Stimulated activated CD4-positive, alpha-beta T cell treated with anti-CD3 and anti-CD28 coated beads, Interleukin-15, amount 100 ng/mL, for 24 hours (primary cell): ENCODE results near the gene CLCA4.

ENCODE experiments used
- DNase-seq: peaks from one replicate; pipeline ENCODE4 v3.0.0-alpha.2; 2020

Gene CLCA4, protein sequence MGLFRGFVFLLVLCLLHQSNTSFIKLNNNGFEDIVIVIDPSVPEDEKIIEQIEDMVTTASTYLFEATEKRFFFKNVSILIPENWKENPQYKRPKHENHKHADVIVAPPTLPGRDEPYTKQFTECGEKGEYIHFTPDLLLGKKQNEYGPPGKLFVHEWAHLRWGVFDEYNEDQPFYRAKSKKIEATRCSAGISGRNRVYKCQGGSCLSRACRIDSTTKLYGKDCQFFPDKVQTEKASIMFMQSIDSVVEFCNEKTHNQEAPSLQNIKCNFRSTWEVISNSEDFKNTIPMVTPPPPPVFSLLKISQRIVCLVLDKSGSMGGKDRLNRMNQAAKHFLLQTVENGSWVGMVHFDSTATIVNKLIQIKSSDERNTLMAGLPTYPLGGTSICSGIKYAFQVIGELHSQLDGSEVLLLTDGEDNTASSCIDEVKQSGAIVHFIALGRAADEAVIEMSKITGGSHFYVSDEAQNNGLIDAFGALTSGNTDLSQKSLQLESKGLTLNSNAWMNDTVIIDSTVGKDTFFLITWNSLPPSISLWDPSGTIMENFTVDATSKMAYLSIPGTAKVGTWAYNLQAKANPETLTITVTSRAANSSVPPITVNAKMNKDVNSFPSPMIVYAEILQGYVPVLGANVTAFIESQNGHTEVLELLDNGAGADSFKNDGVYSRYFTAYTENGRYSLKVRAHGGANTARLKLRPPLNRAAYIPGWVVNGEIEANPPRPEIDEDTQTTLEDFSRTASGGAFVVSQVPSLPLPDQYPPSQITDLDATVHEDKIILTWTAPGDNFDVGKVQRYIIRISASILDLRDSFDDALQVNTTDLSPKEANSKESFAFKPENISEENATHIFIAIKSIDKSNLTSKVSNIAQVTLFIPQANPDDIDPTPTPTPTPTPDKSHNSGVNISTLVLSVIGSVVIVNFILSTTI

DNA sequence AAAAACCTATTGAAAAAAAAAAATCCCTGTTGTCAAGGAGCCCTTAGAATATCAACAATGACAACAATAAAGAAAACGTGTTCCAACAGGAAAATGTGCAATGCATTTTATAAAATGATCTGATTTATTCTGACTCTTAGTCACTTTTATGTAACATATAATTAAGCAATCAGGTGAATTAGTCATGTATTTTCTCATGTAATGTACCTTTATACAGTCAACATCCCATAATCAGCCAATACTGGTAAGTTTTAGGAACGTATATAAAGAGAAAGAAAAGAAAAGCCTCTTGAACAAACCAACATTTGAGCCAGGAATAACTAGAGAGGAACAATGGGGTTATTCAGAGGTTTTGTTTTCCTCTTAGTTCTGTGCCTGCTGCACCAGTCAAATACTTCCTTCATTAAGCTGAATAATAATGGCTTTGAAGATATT is at the start of gene CLCA4:
TSS of gene CLCA4 (plus strand) at position 292 of the 435 bp plus-strand sequence. CDS start at position 334, 42 bp downstream.
- no peak for DNase-seq

DNA sequence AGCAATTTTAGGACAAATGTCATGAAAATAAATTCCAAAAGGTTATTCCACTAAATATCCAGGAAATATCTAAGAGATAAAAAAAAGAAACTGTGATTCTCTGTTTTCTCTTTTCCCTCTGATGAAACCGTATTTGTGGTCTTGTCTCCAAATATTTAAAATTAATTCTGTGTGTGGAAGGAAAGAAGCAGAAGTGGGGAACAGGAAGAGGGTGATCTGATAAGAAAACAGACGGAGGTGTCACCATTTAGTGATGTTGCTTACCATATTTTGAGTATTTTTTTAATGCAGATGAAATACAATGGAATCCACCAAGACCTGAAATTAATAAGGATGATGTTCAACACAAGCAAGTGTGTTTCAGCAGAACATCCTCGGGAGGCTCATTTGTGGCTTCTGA is 48.6 kb upstream of the CLCA4 start:
- no peak for DNase-seq

DNA sequence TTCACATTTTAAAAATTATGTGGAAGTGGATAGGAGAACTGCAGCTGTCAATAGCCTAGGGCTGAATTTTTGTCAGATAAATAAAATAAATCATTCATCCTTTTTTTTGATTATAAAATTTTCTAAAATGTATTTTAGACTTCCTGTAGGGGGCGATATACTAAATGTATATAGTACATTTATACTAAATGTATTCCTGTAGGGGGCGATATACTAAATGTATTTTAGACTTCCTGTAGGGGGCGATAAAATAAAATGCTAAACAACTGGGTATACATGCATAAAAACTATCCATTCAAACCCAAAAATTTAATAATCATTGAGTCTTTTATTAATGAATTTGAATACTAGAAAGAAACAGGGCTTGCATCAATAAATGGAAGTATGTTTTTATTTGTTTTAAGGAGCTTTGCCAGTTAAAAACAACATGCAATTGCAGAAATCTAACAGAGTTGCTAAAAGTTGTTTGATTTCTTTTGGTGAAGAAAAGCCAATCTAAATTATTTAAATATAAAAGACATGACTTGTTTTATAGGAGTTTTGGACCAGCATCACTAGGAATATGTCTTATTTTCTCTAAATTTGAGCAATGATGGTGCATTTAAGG is 46.8 kb upstream of the CLCA4 start:
- no peak for DNase-seq

DNA sequence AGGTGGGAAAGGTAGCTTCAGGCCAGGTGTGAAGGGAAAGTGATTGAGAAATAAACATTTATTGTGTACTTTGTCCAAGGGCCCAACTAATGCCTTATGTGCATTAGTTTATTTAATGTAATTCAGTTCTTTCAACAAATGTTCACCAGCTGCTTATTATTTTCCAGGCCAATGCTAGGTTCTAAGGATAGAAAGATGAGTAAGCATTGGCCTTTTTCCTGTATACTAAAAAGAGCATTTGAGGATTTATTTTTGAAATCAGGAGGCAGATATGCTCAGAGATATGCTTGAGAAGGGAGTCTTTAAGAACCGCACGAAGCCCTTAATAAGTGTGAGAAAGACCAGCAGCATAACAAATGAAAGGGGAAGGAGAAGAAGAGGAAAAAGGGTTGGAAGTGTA is 46.2 kb upstream of the CLCA4 start:
- no peak for DNase-seq

DNA sequence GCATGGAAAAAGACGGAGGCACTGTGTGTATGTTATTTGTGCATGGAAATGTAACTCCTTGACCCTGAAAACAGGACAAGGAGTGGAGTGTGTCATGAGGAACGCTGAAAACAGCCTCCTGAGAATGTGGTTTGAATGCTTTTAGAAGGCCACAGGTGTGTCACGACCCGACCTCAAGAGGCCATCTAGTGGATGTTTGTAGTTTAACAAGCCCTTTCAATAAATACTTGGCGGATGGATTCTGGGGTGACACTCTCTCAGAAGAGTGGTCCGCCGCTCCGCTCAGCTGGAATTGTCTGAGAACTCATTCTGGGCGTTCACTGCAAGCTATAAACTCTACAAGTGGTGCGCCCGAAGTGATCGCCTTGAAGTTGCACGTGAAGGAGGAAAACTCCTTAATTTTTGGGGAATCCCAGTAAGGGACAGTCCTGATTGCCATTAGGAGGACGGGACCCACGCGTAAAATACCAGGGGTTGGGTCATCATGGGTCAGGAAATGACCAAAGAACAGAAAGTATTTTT is 44.7 kb upstream of the CLCA4 start:
- peak; percentile 35 for DNase-seq

DNA sequence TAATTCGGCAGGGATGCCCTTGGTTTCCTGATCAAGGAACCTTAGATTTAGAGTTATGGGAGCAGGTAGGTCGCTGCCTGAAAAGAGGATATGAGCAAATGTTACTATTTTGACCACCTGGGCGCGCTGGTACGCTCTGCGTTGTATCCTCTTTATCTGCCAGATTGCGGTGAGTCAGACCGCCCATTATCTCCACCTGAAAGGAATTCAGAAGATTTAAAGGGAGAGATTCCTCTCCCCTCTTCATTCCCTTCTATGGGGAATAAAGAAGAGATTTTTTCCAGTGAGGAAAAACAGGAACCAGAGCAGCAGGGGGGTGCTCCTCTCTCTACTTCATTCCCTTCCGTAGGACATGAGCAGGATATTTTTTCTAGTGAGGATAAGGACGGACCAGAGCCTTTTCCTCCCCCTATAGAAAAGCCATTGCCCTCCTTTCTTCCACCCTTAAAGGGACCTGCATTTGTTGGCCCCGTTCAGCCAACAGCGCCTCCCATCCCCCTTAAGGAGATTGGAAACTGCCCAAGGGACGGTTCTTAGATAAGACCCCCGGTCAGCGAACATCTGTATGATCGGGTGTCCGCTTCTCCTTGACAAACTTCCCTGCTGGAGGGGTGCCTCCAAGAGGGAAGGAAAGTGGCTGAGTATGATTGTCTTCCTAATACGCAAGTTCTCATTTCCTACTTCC is 44.0 kb upstream of the CLCA4 start:
- peak; percentile 21 for DNase-seq

DNA sequence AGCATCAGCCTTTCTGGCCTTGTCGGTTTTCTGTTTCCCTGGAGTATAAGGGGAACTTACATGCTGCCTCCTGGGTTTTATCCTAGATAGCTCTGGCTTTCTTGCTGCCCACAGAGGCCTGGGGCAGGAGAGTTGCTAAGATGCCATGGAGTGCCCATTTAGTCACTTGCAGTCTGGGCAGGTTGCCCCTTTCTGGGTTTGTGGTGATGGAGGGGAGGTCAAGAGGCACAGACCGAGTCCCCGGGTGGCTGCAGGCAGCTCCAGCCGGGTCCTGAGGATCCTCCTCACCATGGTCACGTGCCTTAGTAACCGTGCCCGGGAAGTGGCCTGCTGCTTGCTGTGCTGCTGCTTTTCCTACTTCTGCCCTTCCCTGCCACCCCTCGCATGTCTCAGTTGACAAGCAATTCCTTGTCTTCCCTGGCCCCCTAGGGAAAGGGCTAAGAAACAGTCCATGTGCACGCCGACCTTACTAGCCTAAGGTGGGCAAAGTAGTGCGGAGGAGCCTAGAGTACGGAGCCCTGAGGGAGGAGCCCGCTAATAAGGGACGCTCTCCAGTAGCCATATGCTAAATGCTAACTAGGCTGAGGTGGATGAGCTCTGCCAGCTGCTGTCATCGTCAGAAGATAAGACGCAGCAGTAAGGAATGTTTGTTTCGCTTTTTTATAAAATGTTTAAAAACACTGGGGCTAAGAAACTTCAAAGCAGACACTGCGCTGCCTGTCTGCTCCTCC is 43.3 kb upstream of the CLCA4 start:
- no peak for DNase-seq

DNA sequence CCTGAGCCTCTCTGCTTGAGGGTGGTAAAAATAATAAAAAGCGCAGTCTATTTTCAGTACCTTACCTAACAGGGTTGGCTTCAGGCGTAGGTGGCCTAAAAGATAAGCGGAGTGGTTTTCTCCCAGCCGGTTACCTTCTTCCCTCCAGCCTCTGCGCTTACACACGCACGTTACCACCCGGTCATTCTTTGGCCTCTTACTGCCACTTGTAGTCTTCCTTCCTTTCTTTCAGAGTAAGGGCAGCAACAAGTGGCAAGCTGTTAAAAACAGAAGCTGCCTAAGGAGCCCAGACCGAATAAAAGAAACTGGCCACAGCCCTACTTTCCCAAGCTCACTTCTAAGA is 42.8 kb upstream of the CLCA4 start:
- DNase-seq: no peak

DNA sequence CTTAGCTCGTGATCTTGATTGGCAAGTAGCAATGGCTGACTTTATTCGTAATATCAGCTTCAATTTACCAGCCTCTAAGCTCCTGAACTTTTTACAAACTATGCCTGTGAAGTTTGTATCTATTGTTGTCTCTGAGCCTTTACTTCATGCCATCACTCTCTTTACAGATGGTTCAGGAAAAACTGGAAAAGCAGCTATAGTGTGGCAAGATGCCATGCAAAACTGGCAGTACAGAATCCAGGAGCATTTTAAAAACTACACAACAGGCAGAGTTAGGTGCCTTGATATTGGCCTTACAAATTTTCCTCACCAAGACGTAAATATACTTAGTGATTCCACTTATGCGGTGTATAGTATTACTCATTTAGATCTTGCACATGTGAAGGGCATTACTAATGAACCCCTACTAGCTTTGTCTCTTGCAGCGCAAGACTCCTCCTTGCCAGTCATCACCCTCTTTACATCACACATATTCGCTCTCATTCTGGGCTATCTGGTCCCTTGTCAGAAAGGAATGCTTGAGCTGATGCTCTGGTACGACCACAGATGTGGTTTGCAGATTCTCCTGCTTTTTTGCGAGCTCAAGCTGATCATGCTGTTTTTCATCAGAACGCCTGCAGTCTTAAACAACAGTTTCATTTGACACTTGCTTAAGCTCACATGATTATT is 41.8 kb upstream of the CLCA4 start:
- DNase-seq: no peak

DNA sequence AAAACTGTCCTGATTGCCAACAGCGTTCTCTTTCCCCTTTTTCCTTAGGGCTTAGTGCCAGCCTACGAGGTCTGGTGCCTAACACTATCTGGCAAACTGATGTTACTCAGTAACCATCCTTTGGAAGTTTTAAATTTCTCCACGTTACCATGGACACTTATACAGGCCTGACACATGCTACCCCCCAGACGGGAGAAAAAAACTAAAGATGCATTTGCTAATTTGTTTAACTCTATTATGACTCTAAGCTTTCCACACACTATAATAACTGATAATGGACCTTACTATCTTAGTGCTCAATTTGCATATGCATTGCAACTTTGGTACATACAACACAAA is 41.3 kb upstream of the CLCA4 start:
- no peak for DNase-seq

DNA sequence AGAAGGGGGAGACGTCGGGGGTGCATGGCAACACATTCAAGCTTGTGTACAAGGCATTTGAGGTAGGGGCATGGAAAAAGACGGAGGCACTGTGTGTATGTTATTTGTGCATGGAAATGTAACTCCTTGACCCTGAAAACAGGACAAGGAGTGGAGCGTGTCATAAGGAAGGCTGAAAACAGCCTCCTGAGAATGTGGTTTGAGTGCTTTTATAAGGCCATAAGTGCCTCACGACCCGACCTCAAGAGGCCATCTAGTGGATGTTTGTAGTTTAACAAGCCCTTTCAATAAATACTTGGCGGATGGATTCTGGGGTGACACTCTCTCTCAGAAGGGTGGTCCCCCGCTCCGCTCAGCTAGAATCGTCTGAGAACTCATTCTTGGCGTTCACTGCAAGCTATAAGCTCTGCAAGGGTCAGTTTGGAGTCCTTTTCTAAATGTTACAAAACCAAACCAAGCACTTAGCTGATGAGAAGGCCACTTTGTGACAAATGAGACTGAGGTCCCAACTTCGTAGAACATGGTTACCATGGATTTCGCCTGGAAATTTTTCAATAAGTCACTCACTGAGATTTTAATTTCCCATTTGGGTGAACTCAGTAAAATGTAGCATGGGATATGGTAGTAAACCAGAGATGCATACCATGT is 38.8 kb upstream of the CLCA4 start:
- no peak for DNase-seq

DNA sequence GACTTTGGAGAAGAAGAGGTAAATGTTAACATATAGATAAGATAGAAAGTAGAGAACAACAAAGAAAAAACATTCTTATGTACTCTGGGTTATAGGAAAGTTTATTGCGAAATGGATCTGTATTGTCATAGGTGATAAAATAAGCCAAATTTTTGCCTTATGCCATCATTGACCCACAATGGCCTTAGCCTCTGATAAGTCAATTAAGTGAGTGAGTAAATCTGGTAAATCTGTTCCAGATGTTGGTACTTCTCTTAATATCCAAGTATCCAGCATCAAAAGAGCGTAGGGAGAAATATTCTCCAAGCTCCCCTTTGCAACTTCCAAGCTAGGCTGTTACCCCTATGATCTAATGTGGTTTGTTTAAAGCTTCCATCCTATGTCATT is 38.3 kb upstream of the CLCA4 start:
- DNase-seq: no peak

DNA sequence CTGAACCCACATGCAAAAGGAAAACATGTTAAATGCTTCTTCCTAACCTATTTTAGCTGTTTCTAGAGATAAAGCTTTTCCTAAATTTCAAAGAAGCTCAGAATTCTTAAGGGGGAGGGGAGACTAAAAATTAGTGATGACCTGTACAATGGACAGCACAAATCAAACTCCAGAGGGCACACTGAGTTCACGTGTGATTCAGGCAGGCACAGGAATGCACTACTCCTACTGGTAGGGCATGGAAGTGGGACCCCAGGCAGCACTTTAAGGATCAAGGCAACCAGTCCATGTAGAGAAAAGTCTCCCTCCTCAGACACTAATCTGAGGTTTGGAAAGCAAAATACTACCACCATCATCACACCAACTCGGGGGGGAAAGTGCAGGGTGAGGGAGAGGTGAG is 31.3 kb upstream of the CLCA4 start:
- DNase-seq: no peak

DNA sequence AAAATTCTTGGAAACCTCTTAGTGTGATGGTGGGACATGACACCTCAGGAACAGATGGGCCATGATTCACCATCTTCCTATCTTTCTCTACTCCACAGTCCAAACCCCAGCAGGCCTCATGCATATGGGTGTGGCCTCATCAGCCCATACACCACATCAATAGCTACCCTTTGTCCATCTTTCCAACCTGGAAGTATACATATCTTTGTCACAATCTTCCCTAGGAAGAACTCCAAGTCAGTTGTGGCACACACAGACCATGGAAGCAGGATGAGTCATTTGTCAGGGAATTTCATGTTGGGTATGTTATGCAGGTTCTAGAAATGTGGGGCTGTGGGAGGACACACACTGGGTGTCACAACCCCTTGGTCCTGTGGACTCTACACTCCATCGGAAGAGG is 30.5 kb upstream of the CLCA4 start:
- no peak for DNase-seq

DNA sequence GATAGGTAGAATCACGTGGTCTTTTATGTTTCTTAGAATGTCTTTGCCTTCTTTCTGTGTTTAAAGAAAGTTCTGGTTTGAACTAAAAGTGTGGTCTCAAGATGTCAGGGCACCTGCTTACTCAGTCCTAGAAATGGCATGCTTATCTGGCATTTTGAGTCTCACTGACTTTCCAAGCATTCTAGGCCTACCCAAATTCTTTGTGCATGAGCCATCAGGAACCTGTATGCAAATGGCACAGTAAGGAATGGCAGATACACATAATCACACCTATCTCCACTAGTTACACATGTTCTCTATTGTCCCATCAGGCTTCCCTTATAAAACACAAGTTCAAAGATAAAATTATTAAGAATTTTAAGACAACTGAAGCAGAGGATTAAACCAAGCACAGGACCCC is 29.5 kb upstream of the CLCA4 start:
- DNase-seq: no peak

DNA sequence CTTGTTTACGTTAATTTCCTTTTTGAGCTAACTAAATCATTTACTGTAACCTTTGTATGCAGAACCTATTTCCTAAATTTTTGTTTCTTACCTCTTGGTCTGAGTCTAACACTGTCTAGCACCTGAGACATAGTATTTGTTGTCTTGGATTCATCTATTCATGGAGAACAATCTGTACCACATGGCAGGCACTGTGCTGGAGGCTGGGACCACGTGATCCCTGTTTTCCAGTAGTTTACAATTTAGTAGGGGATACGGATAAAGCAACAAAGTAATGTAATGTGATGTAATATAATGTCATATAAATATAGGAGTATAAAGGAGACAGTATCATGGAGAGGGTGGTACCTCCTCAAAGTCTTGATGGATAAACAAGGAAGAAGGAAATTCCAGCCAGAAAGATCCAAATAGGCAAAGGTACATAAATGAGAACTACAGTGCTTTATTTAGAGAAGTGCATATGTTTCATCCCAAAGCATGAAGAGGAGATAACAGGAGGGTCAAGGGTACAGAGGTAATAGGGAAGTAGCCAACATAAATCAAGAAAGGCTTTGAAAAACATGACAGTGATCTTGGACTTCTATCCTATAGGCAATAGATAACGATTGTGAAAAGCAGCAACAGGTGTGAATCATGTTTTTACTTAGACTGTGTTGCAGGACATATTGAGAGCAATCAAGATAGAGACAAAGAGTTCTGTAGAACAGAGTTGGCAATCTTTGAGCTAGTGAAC is 25.9 kb upstream of the CLCA4 start:
- DNase-seq: no peak

DNA sequence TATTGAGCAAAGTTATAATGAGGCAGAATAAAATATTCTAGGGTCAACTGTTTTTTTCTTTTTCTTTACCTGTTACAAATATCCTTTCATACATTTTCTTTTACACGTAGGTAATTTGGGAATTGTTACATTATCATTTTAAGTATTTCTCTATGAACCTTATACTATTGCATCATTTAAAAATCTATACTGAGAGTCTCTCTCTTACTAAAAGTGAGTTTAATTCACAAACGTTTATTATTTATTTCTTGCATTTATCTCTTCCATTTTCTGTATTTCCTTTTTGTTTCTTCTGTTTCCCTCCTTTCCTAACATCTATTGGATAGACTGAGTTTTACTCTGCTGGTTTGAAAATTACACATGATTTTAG is 25.4 kb upstream of the CLCA4 start:
- no peak for DNase-seq

DNA sequence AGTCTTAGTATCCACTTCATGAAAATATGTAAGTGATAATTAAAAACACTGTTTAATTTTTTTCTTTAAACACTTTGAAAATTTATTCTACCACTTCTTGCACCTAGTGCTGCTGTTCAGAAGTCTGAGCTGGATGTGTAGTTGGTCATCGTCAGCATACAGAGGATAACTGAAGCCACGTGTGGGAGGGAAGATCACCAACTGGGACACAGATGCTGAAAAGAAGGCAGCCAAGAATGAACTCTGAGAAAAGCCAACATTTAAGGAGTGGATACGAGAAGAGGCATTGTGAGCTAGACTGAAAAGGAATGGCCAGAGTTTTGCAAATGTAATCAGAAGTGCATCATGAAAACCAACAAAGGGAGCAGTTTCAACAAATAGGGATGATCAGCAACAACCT is 24.6 kb upstream of the CLCA4 start:
- DNase-seq: no peak

DNA sequence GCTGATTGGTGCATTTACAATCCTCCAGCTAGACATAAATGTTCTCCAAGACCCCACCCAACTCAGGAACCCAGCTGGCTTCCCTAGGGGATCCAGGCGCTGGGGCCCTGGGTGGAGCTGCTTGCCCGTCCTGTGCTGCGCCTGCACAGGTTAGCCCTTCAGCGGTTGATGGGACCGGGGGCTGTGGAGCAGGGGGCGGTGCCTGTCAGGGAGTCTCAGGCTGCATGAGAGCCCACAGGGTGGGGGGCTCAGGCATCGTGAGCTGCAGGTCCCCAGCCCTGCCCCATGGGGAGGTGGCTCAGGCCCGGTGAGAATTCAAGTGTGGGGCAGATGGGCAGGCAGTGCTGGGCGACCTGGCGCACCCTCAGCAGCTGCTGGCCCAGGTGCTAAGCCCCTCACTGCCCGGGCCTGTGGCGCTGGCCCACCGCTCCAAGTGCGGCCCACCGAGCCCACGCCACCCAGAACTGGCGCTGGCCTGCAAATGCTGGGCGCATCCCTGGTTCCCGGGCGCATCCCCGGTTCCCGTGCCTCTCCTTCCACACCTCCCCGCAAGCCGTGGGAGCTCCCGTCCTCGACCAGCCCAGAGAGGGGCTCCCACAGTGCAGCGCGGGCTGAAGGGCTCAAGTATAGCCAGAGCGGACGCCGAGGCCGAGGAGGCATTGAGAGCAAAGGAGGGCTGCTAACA is 23.1 kb upstream of the CLCA4 start:
- DNase-seq: no peak

DNA sequence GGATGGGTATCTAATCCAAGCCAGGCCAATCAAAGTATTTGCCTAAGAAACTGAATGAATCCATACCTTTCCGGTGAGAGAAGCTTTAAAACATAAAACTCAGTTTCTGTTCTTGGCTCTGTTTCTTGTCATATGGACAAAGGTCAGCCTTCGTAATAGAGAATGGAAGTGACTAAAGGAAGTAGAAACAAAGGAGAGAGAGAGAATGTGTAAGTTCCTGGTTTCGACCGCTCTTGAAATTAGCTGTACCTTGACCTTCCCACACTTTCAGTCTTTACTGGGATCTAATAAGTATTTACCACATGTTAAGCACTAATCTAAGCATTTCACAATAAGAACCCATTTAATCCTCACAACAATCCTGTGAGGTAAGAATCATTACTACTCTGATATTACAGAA is 19.6 kb upstream of the CLCA4 start:
- no peak for DNase-seq
